PC-9 (cell line): Measurements from ENCODE around the gene ADSL.

Experiments used
- CTCF ChIP-seq: fragments of 200-600 bp; sonication (generic); conservative IDR thresholded peaks from 2 replicates; pipeline ENCODE4 v1.6.1; 2017; ENCODE audit warnings: mixed run types, antibody characterized with exemption, mild to moderate bottlenecking, moderate library complexity
- EZH2 ChIP-seq: fragments of 200-600 bp; sonication (generic); IDR thresholded peaks from 2 replicates; pipeline ENCODE4 v1.8.0; 2017; ENCODE audit warnings: antibody characterized with exemption, low read depth

- TF ChIP-seq CTCF (no peak), EZH2 (no peak)
These were observed 40.7 kb upstream of the ADSL start for GRCh38 chr22:40305625-40306024.
